ENCODE data around the gene PHTF2. TPM values are rescaled to one million over a fixed set of nuclear protein-coding genes. Genes with fewer than 3 reads are reported as not detected.

PHTF2 gene
- total RNA-seq, 1 experiment from 2014 or later = 26.7 TPM

- no peaks in the 10 kb centered on the region for H3K27me3 ChIP-seq (ENCODE audit: insufficient read depth, low read length)
- BruUV-seq (replicated peaks) = no TSS peak
- H3K4me1 ChIP-seq (ENCODE audit: control insufficient read depth in 1 of 2, insufficient read depth in 2 of 2, low read length in 2 of 2) = no peaks in the 10 kb centered on the region
- no peaks in the 10 kb centered on the region for H3K9me2 ChIP-seq (ENCODE audit: insufficient read depth)
- H3K27ac ChIP-seq (ENCODE audit: low read depth, low read length) = no peak overlapping the region
- no peak overlapping the region for H3K4me3 ChIP-seq (replicated peaks in 1 of 2; ENCODE audit: low read depth in 1 of 2, low read length in 2 of 2)
- H3K9me3 ChIP-seq (ENCODE audit: control insufficient read depth in 1 of 2, insufficient read depth in 1 of 2, low read depth in 1 of 2, low read length in 2 of 2) = peaks cover 9 to 15% of the 10 kb centered on the region in 2 experiments; a peak in 3 of 4 replicates
- no peaks in the 10 kb centered on the region for H4K20me1 ChIP-seq (ENCODE audit: insufficient read depth)
- ChIA-PET POLR2A (no interaction called here), RAD21 (ENCODE audit: low non-redundant PET in 1 of 2, low total read pairs in 2 of 2, uncharacterized antibody in 2 of 2, unreplicated experiment in 2 of 2) (no interaction called here), CTCF (no interaction called here)
- no peak overlapping the region for H2AFZ ChIP-seq (ENCODE audit: low read depth, low read length, poor library complexity, severe bottlenecking)
- no peaks in the 10 kb centered on the region; a peak in 1 of 4 replicates for H3K36me3 ChIP-seq (ENCODE audit: control insufficient read depth in 1 of 2, insufficient read depth in 2 of 2, low read length in 2 of 2)
- no peak for TF ChIP-seq ELF1 (IDR thresholded peaks at IDR 0.05; ENCODE audit: borderline replicate concordance, low read depth)
- TF ChIP-seq, protein P1, sequence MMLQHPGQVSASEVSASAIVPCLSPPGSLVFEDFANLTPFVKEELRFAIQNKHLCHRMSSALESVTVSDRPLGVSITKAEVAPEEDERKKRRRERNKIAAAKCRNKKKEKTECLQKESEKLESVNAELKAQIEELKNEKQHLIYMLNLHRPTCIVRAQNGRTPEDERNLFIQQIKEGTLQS (IDR thresholded peaks at IDR 0.05) = no peak
- no peak for TF ChIP-seq YY1 (IDR thresholded peaks at IDR 0.05; ENCODE audit: extremely low read depth, insufficient replicate concordance, low read depth, low read length)
- TF ChIP-seq ZFX (IDR thresholded peaks at IDR 0.05) = no peak
- no peak for TF ChIP-seq TCF7L2 (IDR thresholded peaks at IDR 0.05; ENCODE audit: borderline replicate concordance, extremely low read depth, insufficient read depth, insufficient read length)
- TF ChIP-seq EGR1 (IDR thresholded peaks at IDR 0.05; ENCODE audit: low read depth) = no peak
- no peak for TF ChIP-seq ZNF274 (IDR thresholded peaks at IDR 0.05; ENCODE audit: low read depth, low read length)
- no peak for TF ChIP-seq SIN3A (IDR thresholded peaks at IDR 0.05; ENCODE audit: low read depth)
- TF ChIP-seq CBX3 (IDR thresholded peaks at IDR 0.05; ENCODE audit: low read depth) = no peak
- no peak for TF ChIP-seq POLR2AphosphoS5 (IDR thresholded peaks at IDR 0.05; ENCODE audit: low read depth, low read length)
- TF ChIP-seq REST (IDR thresholded peaks at IDR 0.05; ENCODE audit: low read depth) = no peak
- TF ChIP-seq CTCF (IDR thresholded peaks at IDR 0.05 in 2 of 3, conservative IDR thresholded peaks at IDR 0.05 in 1 of 3; ENCODE audit: borderline replicate concordance in 1 of 3, insufficient read depth in 1 of 3, low read depth in 2 of 3, low read length in 2 of 3) = no peak
- TF ChIP-seq RAD21 (IDR thresholded peaks at IDR 0.05; ENCODE audit: low read depth) = no peak
- TF ChIP-seq EZH2phosphoT487 (IDR thresholded peaks at IDR 0.05; ENCODE audit: borderline replicate concordance) = no peak
- TF ChIP-seq JUND (IDR thresholded peaks at IDR 0.05) = no peak
- no peak for TF ChIP-seq POLR2A (IDR thresholded peaks at IDR 0.05; ENCODE audit: borderline replicate concordance, extremely low read depth, insufficient read depth, insufficient read length)
- no peak for TF ChIP-seq SRF (IDR thresholded peaks at IDR 0.05; ENCODE audit: low read depth)
- no peak for TF ChIP-seq CEBPB (IDR thresholded peaks at IDR 0.05; ENCODE audit: low read depth)
- no peak for TF ChIP-seq SP1 (IDR thresholded peaks at IDR 0.05; ENCODE audit: low read depth)
- no peak for TF ChIP-seq FOSL1 (IDR thresholded peaks at IDR 0.05; ENCODE audit: low read depth)
- no peak overlapping the region for H3K9ac ChIP-seq (ENCODE audit: low read length)
- intact Hi-C loops (cut with micrococcal nuclease) = no loop called here
- peaks cover 43% of the 10 kb centered on the region for H3K79me2 ChIP-seq (ENCODE audit: insufficient read depth, low read length)
- no peak overlapping the region for H3K4me2 ChIP-seq (ENCODE audit: low read length)
- no peak for ATAC-seq
- no peak for DNase-seq (ENCODE audit: low read depth, low spot score)
These were observed 23.7 kb downstream of the PHTF2 start for GRCh38 chr7:77822269-77822668.

All from HCT116 (cell line).